Hematopoietic multipotent progenitor cell treated with erythropoietin and hydrocortisone succinate and interleukin-3 and kit ligand, for 17 days (in vitro differentiated cells): ENCODE results near the gene ROR1.
"Not testable (repeated sequence)": the region's sequence is repeated elsewhere in the genome, so short reads cannot be mapped to it uniquely, and the experiment has no call there.

Experiments
- DNase-seq: peaks from one replicate; pipeline ENCODE4 v3.0.0-alpha.2; 2015; ENCODE audit warnings: low spot score

The ROR1 gene

GRCh38 chr1:63758791-63759190, 15.0 kb upstream of the ROR1 start:
- no peak for DNase-seq

- no peak for DNase-seq
Observed at GRCh38 chr1:63759778-63760177, 14.0 kb upstream of the ROR1 start.

GRCh38 chr1:63770381-63770780, 3.4 kb upstream of the ROR1 start:
- DNase-seq = no peak

GRCh38 chr1:63772201-63772600, 1.6 kb upstream of the ROR1 start:
- no peak for DNase-seq

GRCh38 chr1:63772876-63773275, 941 bp upstream of the ROR1 start:
- DNase-seq = no peak

GRCh38 chr1:63773496-63773814, 362 bp upstream of the ROR1 start:
- DNase-seq = no peak

- DNase-seq = no peak
Observed at GRCh38 chr1:63774617-63775417, 1.0 kb downstream of the ROR1 start.

- no peak for DNase-seq
Observed at GRCh38 chr1:63775418-63776127, 1.8 kb downstream of the ROR1 start.

GRCh38 chr1:63777286-63777685, 3.5 kb downstream of the ROR1 start:
- no peak for DNase-seq

- no peak for DNase-seq
Observed at GRCh38 chr1:63777965-63778880, 4.4 kb downstream of the ROR1 start.

GRCh38 chr1:63779338-63780211, 5.8 kb downstream of the ROR1 start:
- no peak for DNase-seq

- no peak for DNase-seq
Observed at GRCh38 chr1:63780565-63780964, 6.7 kb downstream of the ROR1 start.

- no peak for DNase-seq
Observed at GRCh38 chr1:63782982-63783381, 9.2 kb downstream of the ROR1 start.

- no peak for DNase-seq
Observed at GRCh38 chr1:63784083-63784482, 10.3 kb downstream of the ROR1 start.

GRCh38 chr1:63784489-63785390, 10.9 kb downstream of the ROR1 start:
- no peak for DNase-seq

- DNase-seq = not testable (repeated sequence)
Observed at GRCh38 chr1:63787270-63787669, 13.5 kb downstream of the ROR1 start.

GRCh38 chr1:63787875-63788274, 14.1 kb downstream of the ROR1 start:
- no peak for DNase-seq

GRCh38 chr1:63789856-63790605, 16.2 kb downstream of the ROR1 start:
- DNase-seq = no peak

- no peak for DNase-seq
Observed at GRCh38 chr1:63790989-63791388, 17.2 kb downstream of the ROR1 start.

GRCh38 chr1:63792152-63792551, 18.3 kb downstream of the ROR1 start:
- no peak for DNase-seq
